Kidney epithelial cell (primary cell): ENCODE data around the gene KIF26B. TPM values are rescaled to one million over a fixed set of nuclear protein-coding genes. Genes with fewer than 3 reads are reported as not detected.

Experiments
- DNase-seq: peaks from one replicate; pipeline ENCODE4 v3.0.0-alpha.2; 2010; ENCODE audit warnings: low read depth
- H3K27me3 ChIP-seq: 2 replicates; pipeline ENCODE4 v1.6.0; 2011; ENCODE audit warnings: low read length; ENCODE audit not compliant: control insufficient read depth, insufficient read depth
- H3K36me3 ChIP-seq: 2 replicates; pipeline ENCODE4 v1.5.1; 2011; ENCODE audit warnings: low read length; ENCODE audit not compliant: control insufficient read depth, insufficient read depth
- H3K4me3 ChIP-seq: 2 replicates; pipeline ENCODE4 v1.5.1; 2011; ENCODE audit warnings: low read depth, mild to moderate bottlenecking, control low read depth, low read length
- total RNA-seq: library from RNA; depleted of rRNA; stranded (reverse); fragments of >200 nt; gene quantifications from 2 replicates; pipeline ENCODE4 v1.2.3, GENCODE V29; 2015
- TF ChIP-seq, protein P1 (sequence below): IDR thresholded peaks from 2 replicates; pipeline ENCODE4 v1.5.1; 2011; ENCODE audit warnings: mild to moderate bottlenecking, moderate library complexity, low read length, control low read depth, inconsistent platforms; ENCODE audit not compliant: insufficient read depth, poor library complexity, severe bottlenecking

KIF26B gene
- total RNA-seq, 1 donor from 2014 or later = 14.6 TPM

DNA sequence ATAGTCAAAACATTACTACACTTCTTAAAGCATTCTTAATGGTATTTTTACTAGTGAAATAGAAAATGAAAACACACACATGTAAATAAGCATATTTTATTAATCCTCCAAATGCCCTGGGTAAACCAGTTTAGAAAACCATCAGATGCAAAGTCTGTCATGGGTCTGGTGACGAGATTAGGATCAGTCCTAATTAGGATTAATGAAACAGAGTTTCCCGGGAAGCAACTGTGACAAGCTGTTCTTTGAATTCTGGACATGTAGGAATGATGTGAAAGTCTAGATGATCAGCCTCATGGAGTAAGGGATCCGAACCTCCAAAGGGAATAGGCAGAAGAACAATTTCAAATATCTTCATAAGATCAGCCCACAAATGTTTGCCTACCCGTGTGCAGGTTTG, 250.2 kb downstream of the KIF26B start:
- TF ChIP-seq, protein P1, sequence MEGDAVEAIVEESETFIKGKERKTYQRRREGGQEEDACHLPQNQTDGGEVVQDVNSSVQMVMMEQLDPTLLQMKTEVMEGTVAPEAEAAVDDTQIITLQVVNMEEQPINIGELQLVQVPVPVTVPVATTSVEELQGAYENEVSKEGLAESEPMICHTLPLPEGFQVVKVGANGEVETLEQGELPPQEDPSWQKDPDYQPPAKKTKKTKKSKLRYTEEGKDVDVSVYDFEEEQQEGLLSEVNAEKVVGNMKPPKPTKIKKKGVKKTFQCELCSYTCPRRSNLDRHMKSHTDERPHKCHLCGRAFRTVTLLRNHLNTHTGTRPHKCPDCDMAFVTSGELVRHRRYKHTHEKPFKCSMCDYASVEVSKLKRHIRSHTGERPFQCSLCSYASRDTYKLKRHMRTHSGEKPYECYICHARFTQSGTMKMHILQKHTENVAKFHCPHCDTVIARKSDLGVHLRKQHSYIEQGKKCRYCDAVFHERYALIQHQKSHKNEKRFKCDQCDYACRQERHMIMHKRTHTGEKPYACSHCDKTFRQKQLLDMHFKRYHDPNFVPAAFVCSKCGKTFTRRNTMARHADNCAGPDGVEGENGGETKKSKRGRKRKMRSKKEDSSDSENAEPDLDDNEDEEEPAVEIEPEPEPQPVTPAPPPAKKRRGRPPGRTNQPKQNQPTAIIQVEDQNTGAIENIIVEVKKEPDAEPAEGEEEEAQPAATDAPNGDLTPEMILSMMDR = no peak
- DNase-seq = no peak
- no peak overlapping the region for H3K4me3 ChIP-seq
- no peaks in the 10 kb centered on the region for H3K36me3 ChIP-seq
- H3K27me3 ChIP-seq = no peaks in the 10 kb centered on the region

DNA sequence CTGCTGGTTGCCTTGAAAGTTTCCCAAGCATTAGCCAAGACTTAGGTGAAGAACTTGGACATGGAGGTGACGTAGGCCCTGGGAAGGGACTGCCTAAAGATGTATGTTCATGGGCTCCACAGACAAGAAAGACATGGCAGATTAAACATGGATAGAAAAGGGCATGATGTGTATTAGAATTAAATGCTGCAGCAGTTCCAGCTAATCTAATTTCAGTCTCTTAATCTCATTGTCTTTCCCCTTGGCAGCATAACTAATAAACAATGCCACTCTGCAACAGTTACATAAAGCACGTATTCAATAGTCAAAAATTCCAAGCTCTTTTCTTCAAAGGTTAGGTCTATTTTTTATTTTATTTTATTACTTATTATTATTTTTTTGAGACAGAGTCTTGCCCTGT, 251.6 kb downstream of the KIF26B start:
- DNase-seq = no peak
- no peaks in the 10 kb centered on the region for H3K27me3 ChIP-seq
- TF ChIP-seq, protein P1 = no peak

DNA sequence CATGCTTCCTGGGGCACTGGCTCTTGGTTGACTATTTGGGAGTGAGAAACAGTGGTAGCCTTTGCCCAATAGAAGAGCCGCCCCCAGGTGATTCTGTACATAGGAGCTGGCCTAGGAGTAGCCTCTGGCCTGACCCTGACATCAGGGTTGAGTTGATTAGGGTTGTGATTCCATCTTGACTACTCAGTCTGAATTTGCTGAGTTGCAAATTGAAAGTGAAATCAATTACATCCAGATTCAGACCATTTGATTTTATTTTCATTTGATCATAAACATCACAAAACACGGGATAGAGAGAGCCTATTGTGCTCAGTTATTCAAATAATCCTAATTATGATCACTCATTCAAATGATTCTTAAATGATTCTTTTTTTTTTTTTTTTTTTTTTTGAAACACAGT, 253.2 kb downstream of the KIF26B start:
- no peak overlapping the region for H3K4me3 ChIP-seq
- TF ChIP-seq, protein P1 = no peak
- no peak for DNase-seq
- H3K27me3 ChIP-seq = no peaks in the 10 kb centered on the region
- H3K36me3 ChIP-seq = no peaks in the 10 kb centered on the region

More for the DNA sequence above, 251.6 kb downstream of the KIF26B start:
- Histone ChIP-seq H3K36me3 (no peaks in the 10 kb centered on the region), H3K4me3 (no peak overlapping the region)

DNA sequence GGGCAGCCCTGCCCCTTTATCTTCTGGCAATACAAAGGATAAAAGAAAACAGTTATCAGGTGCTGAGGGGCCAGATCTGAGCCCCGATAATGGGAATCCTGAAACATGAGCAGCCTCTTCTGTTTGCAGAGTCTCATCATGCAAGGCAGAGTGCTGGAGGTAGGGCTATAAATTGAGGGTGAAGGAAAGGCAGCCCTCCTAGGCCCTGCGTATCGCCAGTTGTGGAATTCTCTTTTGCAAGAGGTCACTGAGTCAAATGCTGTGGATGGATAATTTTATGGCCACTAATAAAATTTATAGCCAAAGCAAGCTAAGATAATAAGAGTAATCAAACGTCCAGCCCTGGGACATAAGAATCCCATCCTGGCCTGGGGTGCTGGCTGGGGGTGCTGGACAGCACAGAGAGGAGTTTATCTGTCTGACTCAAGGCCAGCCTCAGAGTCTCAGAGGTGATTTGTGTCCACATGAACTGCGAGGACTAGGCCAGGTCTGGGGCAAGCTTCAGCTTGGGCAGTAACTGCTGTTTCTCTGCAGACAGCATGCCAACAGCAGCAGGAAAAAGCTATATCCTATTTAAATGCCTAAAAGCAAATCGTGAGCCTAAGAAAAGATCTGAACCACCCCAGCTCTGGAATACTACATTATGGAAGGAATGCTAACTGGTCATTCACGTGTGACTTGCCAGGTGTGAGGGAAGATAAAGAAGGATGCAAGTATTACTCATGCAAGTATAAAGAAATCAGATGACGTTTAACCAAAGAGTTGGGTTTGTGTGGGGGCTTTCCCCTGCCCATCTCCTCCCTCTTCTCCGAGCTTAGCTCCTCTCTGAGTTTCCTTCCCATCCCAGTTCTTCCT, 254.8 kb downstream of the KIF26B start:
- peak; percentile 73 for DNase-seq
- H3K4me3 ChIP-seq = no peak overlapping the region

DNA sequence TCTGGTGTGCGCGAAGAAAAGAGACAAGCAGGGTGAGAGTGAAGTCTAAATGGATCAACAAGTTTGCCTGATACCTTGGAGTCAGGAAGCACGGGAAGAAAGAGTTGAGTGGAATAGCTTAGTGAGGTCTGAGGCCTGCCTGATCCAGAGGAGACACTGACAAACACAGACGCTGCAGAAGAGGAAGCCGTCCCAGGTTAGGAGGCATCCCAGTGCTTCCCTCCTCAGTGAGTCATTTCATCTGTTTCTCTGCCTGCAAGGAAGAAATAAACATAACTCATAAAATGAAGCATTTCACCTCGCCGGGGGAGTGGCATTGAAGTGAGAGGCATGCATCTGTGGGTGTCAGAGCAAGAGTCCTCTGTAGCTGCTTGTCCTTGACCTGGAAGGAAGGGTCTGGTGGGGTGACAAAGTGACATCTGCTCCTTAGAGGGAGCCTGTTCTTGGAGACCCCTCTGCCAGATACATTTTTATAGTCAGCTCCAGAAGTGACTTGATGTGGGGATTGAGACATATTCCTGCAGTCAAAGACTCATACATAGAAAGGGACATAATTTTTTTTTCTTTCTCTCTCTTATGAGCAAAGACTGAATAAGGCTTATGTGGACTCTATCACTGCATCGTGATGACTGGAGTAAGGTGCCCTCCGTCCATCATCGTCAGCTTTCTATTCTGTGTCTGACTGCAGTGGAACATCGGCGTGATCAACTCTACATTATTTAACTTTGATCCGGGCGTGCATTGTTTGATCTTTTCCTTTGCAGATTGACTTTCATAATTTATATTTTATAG, 256.7 kb downstream of the KIF26B start:
- Histone ChIP-seq H3K27me3 (no peaks in the 10 kb centered on the region), H3K36me3 (no peaks in the 10 kb centered on the region), H3K4me3 (no peak overlapping the region)
- DNase-seq = no peak
- TF ChIP-seq, protein P1 = no peak

More for the DNA sequence above, 254.8 kb downstream of the KIF26B start:
- TF ChIP-seq, protein P1 = no peak
- no peaks in the 10 kb centered on the region for H3K27me3 ChIP-seq
- H3K36me3 ChIP-seq = no peaks in the 10 kb centered on the region
